ENCODE data around the gene HP1BP3.
"Not testable (repeated sequence)": the region's sequence is repeated elsewhere in the genome, so short reads cannot be mapped to it uniquely, and the experiment has no call there.

Gene HP1BP3

DNA sequence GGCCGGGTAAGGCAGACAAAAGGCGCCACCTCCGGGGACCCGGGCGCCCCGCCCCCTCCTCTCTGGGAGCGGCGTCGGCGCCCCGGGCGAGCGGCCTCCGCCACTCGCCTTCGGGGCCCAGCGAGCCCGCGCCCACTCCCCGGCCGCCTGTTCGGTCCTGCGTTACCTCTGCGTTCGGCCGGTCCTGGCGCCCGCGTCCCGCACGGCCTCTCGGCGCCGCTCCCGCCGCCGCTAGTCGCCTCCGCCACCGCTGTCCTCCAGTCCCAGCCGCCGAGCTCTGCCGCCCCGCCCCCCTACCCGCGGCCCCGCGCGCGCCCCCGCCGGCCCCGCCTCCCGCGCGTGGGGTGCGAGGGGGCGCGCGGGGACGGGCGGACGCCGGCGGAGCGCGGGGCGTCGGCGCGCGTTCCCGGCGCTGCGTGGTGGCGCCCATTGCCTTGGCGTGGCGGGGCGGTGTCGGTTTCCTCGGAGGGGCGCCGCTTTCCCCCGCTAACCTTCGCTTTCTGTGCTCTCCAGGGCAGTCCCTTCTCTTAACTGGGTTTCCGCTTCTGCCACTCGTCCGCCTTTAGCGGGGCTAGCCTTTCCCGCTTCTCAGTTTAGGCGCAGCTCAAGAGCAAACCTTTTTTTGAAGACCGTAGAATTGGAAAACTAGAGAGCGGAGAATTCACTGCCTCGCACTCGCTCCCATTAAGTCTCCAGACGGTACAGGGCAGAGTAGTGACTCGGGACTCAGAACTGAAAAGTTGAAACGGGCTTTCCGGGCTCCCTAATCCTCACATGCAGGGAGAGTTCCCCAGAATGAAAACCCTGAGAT, at the start of gene HP1BP3:
Gene HP1BP3, minus strand, starts transcription at position 279 of the 811 bp plus-strand sequence. CDS start 6,867 bp downstream, outside the sequence.
- FAIRE-seq = no peak

GRCh38 chr1:20836230-20836629, 49.1 kb upstream of the HP1BP3 start:
- FAIRE-seq = no peak

DNA sequence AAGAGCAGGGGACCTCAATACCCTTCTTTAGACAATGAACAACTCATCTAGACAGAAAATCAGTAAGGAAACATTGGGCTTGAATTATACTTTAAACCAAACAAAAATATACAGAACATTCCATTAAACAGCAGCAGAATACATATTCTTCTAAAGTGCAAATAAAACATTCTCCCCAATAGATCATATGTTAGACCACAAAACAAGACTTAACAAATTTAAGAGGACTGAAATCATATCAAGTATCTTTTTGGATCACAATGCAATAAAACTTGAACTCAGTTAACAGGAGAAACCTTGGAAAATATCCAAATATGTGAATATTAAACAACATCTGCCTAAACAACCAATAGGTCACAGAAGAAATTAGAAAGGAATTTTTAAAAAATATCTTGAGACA, 47.7 kb upstream of the HP1BP3 start:
- FAIRE-seq = no peak

GRCh38 chr1:20834192-20834591, 47.1 kb upstream of the HP1BP3 start:
- FAIRE-seq = no peak

- FAIRE-seq = no peak
Measured at GRCh38 chr1:20830378-20830777, 43.3 kb upstream of the HP1BP3 start.

GRCh38 chr1:20829946-20830345, 42.8 kb upstream of the HP1BP3 start:
- no peak for FAIRE-seq

- no peak for FAIRE-seq
Measured at GRCh38 chr1:20829531-20829930, 42.4 kb upstream of the HP1BP3 start.

- FAIRE-seq = no peak
Measured at GRCh38 chr1:20823845-20824244, 36.7 kb upstream of the HP1BP3 start.

GRCh38 chr1:20821466-20821865, 34.4 kb upstream of the HP1BP3 start:
- FAIRE-seq = no peak

GRCh38 chr1:20819818-20820217, 32.7 kb upstream of the HP1BP3 start:
- no peak for FAIRE-seq

- no peak for FAIRE-seq
Measured at GRCh38 chr1:20814534-20814871, 27.4 kb upstream of the HP1BP3 start.

DNA sequence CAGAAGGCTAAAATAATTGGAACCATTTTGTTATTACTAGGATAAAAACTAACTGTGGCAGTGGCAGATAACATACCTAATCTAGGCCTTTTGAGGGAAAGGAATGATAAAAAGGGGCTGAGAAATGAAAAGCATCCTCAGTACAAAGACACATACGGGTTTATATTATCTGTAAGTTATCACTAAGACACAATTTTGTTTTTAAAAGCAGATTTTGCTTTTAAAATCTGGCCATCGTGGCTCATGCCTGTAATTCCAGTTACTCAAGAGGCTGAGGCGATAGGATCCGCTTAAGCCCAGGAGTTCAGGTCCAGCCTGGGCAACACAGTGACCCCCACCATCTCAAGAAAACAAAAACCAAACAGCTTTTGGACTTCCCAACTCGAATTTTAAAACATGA, 24.8 kb upstream of the HP1BP3 start:
- FAIRE-seq = no peak

- no peak for FAIRE-seq
Measured at GRCh38 chr1:20793236-20793635, 6.1 kb upstream of the HP1BP3 start.

DNA sequence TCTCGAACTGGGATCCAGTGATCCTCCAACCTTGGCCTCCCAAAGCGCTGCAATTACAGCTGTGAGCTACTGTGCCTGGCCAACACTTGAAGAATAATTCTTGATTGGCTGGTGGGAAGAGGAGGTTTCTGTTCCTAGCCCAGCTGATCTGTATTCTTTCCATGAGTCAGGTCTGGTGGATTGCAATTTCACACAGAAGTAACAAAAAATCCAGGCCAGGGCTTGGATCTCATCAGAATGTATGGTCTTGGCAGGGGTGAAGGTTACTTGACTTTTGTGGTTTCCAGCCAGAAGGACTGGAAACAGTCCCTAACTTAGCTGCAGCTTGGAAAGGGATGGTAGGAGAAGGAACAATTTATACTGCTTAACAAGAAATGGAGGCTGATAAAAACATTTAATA, 5.1 kb upstream of the HP1BP3 start:
- FAIRE-seq = no peak

DNA sequence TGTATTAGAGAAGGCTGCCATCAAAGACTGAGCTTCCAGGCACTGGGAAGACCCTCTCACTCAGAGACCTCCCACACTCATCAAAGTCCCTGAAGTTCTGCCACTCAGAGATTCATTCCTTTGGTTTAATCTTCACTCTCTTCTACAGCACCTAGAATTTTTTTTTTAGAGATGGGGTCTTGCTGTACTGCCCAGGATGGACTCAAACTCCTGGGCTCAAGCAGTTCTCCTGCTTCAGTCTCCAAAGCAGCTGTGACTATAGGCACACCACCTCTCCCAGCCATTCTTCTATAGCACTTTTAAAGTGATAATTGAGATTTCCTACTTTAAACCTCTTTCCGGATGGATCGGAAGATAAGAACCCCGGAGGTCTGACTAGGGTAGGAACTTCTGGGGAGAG, 3.7 kb upstream of the HP1BP3 start:
- no peak for FAIRE-seq

DNA sequence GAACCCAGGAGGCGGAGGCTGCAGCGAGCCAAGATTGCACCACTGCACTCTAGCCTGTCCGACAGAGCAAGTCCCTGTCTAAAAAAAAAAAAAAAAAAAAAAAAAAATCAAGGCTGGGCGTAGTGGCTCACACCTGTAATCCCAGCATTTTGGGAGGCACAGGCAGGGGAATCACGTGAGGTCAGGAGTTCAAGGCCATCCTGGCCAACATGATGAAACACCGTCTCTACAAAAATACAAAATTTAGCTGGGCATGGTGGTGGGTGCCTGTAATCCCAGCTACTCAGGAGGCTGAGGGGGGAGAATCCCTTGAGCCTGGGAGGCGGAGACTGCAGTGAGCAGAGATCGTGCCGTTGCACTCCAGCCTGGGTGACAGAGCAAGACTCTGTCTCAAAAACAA, 2.5 kb upstream of the HP1BP3 start:
- FAIRE-seq = not testable (repeated sequence)

DNA sequence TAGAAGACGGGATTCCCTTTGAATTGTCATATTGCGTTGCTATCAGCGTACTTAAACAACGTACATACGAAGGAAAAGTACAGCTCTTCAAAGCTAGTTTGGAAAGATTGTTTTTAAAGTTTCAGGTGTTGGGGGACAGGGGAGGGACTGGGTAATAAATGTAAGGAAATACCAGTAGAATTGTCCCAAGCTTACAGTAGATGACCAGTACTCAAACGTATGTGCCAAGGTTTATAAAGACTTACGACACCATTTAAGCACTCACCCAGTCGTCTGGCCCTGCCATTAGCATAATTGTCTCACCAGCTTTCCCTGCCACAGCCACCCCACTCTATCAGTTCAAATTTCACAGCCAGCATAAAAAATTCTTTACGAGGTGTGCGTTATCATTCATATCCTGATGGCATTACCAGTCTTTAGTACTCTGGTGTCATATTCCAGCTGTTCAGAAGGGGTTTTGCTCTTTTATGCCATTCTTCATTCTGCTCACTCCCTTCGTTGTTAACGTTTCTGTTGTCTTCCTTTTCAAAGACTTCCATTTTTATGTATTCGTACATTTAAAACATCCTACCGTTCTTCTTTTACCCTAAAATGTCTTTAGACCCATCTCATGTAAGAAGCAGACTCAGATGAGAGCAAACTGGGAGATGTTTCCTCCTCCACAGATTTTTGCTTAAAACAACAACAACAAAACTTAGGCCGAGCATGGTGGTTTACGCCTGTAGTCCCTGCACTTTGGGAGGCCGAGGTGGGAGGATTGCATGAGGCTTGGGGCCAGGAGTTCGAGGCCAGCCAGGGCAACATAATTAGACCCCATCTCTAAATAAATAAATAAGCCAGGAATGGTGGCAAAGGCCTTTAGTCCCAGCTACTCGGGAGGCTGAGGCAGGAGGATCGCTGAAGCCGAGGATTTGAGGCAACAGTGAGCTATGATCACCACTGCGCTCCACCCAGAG, 1.0 kb upstream of the HP1BP3 start:
- FAIRE-seq = no peak

DNA sequence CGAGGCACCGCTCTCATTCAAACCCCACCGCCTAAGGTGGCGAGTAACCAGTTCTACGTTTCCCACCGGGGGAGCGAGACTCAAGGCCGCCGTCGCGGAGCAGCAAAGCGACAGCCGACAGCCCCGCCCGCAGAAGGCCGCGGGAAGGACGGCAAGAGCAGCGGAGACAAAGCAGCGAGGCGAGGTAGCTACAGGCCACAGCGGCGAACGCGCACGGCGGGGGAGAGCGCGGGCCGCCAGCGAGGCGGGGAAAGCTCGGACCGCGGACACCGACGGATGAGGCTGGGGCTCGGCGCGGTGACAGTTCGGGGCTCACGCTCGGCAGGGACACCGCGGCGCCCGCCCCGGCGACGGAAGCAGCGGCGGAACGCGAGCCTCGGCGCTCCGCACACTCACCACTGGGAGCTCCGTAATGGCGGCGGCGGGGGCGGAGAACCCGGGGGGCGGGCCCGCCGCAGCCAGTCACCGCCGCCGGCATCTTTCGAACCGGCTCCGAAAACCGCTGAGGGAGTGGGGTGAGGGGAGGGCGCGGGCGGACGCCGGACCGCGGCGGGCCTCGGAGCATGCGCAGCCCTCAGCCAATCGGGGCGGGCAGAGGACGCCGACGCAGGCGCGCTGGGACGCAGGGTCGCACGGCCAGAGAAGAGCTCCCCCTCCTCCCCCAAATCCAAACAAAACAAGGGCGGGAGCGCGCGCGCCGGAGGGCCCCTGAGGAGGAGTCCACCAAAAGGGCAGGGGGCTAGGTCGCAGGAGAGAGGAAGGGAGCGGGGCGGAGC, 666 bp downstream of the HP1BP3 start:
- no peak for FAIRE-seq

DNA sequence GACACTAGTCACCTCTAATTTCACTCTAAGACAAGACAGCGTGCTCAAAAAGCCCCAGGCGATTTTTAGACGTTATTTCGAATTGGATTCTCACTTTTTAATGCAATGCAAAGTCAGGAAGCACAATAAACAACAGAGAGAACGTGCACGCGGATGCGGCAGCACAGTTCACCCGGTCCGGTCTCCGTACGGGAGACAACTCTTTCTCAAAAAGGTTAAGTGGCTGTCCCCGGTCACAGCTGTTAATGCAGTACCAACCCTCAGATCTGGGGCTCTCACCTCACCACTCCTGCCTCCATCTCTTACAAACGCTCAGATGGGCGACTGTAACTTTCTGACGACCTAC, 1.2 kb downstream of the HP1BP3 start:
- no peak for FAIRE-seq

GRCh38 chr1:20775700-20776099, 11.4 kb downstream of the HP1BP3 start:
- FAIRE-seq = no peak

- FAIRE-seq = no peak
Measured at GRCh38 chr1:20771780-20772179, 15.3 kb downstream of the HP1BP3 start.

DNA sequence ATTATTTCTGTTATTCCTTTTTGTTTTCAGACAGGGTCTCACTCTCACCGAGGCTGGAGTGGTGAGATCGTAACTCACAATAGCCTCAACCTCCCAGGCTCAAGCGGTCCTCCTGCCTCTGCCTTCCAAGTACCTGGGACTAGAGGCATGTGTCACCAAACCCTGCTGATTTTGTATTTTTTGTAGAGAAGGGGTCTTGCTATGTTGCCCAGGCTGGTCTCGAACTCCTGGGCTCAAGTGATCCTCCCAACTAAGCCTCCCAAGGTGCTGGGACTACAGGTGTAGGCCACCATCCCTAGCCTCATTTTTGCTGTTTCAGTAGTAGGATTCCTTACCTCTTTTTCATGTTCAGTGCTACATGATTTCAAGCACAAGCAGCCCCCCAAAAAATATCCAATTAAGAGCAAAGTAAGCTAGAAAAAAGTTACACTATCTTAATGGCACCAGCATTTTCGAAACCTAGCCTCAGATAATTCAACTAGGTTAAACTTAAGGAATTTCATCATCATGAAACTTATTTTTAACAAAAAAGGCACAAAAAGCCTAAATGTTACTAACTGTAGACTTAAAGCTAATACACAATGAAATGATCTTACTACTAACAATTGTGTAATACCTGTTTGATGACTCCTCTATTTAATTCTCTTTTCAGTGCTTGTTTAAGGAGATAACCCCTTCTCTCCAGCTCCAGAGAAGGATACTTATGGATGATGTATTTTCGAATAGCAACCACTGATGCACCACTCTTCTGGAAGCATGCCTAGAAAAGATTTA, 16.6 kb downstream of the HP1BP3 start:
- no peak for FAIRE-seq

DNA sequence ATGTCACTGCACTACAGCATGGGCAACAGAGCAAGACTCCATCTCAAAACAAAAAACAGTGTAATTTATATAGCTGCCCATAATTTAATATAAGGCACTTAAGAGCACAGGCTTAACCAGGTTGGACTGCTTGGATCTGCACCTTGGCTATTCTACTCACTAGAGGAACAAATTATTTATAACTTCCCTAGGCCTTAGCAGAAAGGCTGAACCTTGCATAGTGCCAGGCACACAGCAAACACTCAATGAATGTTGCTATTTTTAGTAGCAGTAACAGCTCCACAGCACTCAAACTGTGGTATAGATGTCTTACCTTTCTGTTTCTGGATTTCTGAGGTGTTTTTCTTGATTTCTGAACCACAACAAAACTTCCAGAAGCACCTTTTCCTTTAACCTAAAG, 19.8 kb downstream of the HP1BP3 start:
- FAIRE-seq = no peak
